ENCODE data around the gene SLC25A21. TPM values are rescaled to one million over a fixed set of nuclear protein-coding genes. Genes with fewer than 3 reads are reported as not detected.

The SLC25A21 gene
- total and polyA plus RNA-seq, 2 experiments from 2014 or later: 10.6 to 12.1 TPM

DNA sequence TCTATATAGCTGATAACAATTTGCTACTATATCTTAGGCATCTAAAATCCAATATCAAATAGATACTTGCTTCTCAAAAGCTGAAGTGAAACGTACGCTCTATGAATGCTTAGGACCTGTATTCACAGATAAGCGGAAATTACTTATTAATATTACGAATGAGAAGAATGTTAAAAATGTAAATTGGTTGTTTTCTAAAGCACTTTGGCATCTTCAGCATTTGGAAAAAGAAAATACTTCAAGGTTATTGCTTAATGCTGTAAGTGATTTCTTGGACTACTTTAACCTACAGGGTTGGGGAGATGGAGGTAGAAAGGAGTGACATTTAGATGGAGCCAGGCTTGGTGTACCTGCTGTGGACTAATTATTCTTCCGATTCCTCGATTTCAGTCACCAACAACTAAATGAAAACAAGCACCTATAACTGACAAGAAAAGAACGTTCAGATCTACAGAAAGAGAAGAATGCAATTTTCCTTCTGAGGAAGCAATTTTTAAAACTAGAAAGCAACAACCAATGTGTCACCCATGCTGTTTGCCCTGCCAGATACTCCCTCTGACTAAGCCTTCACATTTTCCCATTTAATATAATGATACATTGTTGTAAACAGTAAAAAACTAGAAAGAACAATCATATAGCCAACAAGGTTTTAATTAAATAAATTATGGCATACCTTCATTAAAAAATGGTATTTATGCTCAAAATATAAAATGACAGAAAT lies 49.3 kb downstream of the SLC25A21 start:
- Histone ChIP-seq H4K20me1 (replicated peaks; ENCODE audit: insufficient read depth) (no peaks in the 10 kb centered on the region), H3F3A (replicated peaks; ENCODE audit: low read depth) (no peaks in the 10 kb centered on the region), H3K4me3 (no peak overlapping the region), H3K79me2 (replicated peaks; ENCODE audit: insufficient read depth) (no peaks in the 10 kb centered on the region), H3K4me1 (ENCODE audit: insufficient read depth) (no peaks in the 10 kb centered on the region), H3K9me2 (ENCODE audit: insufficient read depth) (no peaks in the 10 kb centered on the region), H3K4me2 (no peak overlapping the region), H3K36me3 (ENCODE audit: insufficient read depth) (no peaks in the 10 kb centered on the region), H2AFZ (no peak overlapping the region), H3K27me3 (ENCODE audit: insufficient read depth) (no peaks in the 10 kb centered on the region), H3K27ac (ENCODE audit: low read depth) (no peak overlapping the region)
- DNase-seq (ENCODE audit: low spot score) (no peak), ATAC-seq (no peak)
- no peak for TF ChIP-seq NANOG (IDR thresholded peaks at IDR 0.05; ENCODE audit: borderline replicate concordance)
- no peak for TF ChIP-seq STAT1 (IDR thresholded peaks at IDR 0.05; ENCODE audit: unreplicated experiment)
- TF ChIP-seq CREB1 (CRISPR knock-in tag; IDR thresholded peaks at IDR 0.05; ENCODE audit: low read depth): no peak
- TF ChIP-seq, protein P1, sequence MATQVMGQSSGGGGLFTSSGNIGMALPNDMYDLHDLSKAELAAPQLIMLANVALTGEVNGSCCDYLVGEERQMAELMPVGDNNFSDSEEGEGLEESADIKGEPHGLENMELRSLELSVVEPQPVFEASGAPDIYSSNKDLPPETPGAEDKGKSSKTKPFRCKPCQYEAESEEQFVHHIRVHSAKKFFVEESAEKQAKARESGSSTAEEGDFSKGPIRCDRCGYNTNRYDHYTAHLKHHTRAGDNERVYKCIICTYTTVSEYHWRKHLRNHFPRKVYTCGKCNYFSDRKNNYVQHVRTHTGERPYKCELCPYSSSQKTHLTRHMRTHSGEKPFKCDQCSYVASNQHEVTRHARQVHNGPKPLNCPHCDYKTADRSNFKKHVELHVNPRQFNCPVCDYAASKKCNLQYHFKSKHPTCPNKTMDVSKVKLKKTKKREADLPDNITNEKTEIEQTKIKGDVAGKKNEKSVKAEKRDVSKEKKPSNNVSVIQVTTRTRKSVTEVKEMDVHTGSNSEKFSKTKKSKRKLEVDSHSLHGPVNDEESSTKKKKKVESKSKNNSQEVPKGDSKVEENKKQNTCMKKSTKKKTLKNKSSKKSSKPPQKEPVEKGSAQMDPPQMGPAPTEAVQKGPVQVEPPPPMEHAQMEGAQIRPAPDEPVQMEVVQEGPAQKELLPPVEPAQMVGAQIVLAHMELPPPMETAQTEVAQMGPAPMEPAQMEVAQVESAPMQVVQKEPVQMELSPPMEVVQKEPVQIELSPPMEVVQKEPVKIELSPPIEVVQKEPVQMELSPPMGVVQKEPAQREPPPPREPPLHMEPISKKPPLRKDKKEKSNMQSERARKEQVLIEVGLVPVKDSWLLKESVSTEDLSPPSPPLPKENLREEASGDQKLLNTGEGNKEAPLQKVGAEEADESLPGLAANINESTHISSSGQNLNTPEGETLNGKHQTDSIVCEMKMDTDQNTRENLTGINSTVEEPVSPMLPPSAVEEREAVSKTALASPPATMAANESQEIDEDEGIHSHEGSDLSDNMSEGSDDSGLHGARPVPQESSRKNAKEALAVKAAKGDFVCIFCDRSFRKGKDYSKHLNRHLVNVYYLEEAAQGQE (IDR thresholded peaks at IDR 0.05; ENCODE audit: unreplicated experiment): no peak
- TF ChIP-seq EZH2 (IDR thresholded peaks at IDR 0.05; ENCODE audit: low read depth, unreplicated experiment): no peak
- TF ChIP-seq EZH2phosphoT487 (IDR thresholded peaks at IDR 0.05; ENCODE audit: unreplicated experiment): no peak
- no peak for TF ChIP-seq POLR2AphosphoS5 (IDR thresholded peaks at IDR 0.05; ENCODE audit: low read depth)
- TF ChIP-seq, protein P2, sequence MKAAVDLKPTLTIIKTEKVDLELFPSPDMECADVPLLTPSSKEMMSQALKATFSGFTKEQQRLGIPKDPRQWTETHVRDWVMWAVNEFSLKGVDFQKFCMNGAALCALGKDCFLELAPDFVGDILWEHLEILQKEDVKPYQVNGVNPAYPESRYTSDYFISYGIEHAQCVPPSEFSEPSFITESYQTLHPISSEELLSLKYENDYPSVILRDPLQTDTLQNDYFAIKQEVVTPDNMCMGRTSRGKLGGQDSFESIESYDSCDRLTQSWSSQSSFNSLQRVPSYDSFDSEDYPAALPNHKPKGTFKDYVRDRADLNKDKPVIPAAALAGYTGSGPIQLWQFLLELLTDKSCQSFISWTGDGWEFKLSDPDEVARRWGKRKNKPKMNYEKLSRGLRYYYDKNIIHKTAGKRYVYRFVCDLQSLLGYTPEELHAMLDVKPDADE (IDR thresholded peaks at IDR 0.05): no peak
- TF ChIP-seq, protein P3, sequence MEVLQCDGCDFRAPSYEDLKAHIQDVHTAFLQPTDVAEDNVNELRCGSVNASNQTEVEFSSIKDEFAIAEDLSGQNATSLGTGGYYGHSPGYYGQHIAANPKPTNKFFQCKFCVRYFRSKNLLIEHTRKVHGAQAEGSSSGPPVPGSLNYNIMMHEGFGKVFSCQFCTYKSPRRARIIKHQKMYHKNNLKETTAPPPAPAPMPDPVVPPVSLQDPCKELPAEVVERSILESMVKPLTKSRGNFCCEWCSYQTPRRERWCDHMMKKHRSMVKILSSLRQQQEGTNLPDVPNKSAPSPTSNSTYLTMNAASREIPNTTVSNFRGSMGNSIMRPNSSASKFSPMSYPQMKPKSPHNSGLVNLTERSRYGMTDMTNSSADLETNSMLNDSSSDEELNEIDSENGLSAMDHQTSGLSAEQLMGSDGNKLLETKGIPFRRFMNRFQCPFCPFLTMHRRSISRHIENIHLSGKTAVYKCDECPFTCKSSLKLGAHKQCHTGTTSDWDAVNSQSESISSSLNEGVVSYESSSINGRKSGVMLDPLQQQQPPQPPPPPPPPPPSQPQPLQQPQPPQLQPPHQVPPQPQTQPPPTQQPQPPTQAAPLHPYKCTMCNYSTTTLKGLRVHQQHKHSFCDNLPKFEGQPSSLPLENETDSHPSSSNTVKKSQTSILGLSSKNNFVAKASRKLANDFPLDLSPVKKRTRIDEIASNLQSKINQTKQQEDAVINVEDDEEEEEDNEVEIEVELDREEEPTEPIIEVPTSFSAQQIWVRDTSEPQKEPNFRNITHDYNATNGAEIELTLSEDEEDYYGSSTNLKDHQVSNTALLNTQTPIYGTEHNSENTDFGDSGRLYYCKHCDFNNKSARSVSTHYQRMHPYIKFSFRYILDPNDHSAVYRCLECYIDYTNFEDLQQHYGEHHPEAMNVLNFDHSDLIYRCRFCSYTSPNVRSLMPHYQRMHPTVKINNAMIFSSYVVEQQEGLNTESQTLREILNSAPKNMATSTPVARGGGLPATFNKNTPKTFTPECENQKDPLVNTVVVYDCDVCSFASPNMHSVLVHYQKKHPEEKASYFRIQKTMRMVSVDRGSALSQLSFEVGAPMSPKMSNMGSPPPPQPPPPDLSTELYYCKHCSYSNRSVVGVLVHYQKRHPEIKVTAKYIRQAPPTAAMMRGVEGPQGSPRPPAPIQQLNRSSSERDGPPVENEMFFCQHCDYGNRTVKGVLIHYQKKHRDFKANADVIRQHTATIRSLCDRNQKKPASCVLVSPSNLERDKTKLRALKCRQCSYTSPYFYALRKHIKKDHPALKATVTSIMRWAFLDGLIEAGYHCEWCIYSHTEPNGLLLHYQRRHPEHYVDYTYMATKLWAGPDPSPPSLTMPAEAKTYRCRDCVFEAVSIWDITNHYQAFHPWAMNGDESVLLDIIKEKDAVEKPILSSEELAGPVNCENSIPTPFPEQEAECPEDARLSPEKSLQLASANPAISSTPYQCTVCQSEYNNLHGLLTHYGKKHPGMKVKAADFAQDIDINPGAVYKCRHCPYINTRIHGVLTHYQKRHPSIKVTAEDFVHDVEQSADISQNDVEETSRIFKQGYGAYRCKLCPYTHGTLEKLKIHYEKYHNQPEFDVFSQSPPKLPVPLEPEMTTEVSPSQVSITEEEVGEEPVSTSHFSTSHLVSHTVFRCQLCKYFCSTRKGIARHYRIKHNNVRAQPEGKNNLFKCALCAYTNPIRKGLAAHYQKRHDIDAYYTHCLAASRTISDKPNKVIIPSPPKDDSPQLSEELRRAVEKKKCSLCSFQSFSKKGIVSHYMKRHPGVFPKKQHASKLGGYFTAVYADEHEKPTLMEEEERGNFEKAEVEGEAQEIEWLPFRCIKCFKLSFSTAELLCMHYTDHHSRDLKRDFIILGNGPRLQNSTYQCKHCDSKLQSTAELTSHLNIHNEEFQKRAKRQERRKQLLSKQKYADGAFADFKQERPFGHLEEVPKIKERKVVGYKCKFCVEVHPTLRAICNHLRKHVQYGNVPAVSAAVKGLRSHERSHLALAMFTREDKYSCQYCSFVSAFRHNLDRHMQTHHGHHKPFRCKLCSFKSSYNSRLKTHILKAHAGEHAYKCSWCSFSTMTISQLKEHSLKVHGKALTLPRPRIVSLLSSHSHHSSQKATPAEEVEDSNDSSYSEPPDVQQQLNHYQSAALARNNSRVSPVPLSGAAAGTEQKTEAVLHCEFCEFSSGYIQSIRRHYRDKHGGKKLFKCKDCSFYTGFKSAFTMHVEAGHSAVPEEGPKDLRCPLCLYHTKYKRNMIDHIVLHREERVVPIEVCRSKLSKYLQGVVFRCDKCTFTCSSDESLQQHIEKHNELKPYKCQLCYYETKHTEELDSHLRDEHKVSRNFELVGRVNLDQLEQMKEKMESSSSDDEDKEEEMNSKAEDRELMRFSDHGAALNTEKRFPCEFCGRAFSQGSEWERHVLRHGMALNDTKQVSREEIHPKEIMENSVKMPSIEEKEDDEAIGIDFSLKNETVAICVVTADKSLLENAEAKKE (CRISPR knock-in tag; IDR thresholded peaks at IDR 0.05): no peak
- TF ChIP-seq JUNB (IDR thresholded peaks at IDR 0.05; ENCODE audit: unreplicated experiment): no peak
- TF ChIP-seq ZNF114 (CRISPR knock-in tag; IDR thresholded peaks at IDR 0.05): no peak
- peaks cover 5% of the 10 kb centered on the region; the same call in 2 of the 3 replicates for H3K36me3 Mint-ChIP-seq (ENCODE audit: low read depth)
- H3K4me1 Mint-ChIP-seq: peaks cover 3% of the 10 kb centered on the region; the same call in 2 of the 3 replicates
- H3K27ac Mint-ChIP-seq: no peak overlapping the region
- H3K9me3 Mint-ChIP-seq: peaks cover 4% of the 10 kb centered on the region; the same call in 2 of the 3 replicates
- no peak overlapping the region for H3K4me3 Mint-ChIP-seq
- H3K27me3 Mint-ChIP-seq (ENCODE audit: insufficient read depth, low read depth, poor library complexity): no peaks in the 10 kb centered on the region

Data from GM23338 (cell line).